Fibroblast of lung (primary cell): ENCODE results near the gene KAT2B. TPM values are rescaled to one million over a fixed set of nuclear protein-coding genes. Genes with fewer than 3 reads are reported as not detected.
A peak's percentile ranks its signal among the peaks of the same experiment; 100 is the strongest.

Source experiments
- DNase-seq, 2 donors: peaks; one replicate each; pipeline versions ENCODE4 v3.0.0 to v3.0.0-alpha.2; 2010; ENCODE audit warnings: low read depth in 2 of 2
- H2AFZ ChIP-seq: 2 replicates; pipeline ENCODE4 v1.5.1; 2012; ENCODE audit warnings: low read length, control low read depth, inconsistent platforms
- H3K27ac ChIP-seq: 2 replicates; pipeline ENCODE4 v1.5.1; 2011; ENCODE audit warnings: low read length, control low read depth; ENCODE audit not compliant: insufficient read depth
- H3K27me3 ChIP-seq: 2 replicates; pipeline ENCODE4 v1.5.1; 2011; ENCODE audit warnings: mild to moderate bottlenecking, low read length; ENCODE audit not compliant: control insufficient read depth, insufficient read depth
- H3K36me3 ChIP-seq: 2 replicates; pipeline ENCODE4 v1.5.1; 2011; ENCODE audit warnings: low read length; ENCODE audit not compliant: control insufficient read depth, insufficient read depth
- H3K4me1 ChIP-seq: 2 replicates; pipeline ENCODE4 v1.5.1; 2011; ENCODE audit warnings: low read length; ENCODE audit not compliant: control insufficient read depth, insufficient read depth; ENCODE audit errors: extremely low read depth
- H3K4me2 ChIP-seq: 2 replicates; pipeline ENCODE4 v1.5.1; 2011; ENCODE audit warnings: low read length, control low read depth; ENCODE audit not compliant: insufficient read depth; ENCODE audit errors: extremely low read depth
- H3K4me3 ChIP-seq, 4 experiments: fragments of 200-600 bp in 1 of 4; sonication (generic) in 1 of 4; replicated peaks in 1 of 4; 2 replicates each; pipeline ENCODE4 v1.5.1; 2011 to 2016; ENCODE audit warnings: low read length in 4 of 4, low read depth in 3 of 4, mild to moderate bottlenecking in 3 of 4, control low read depth in 2 of 4, inconsistent platforms in 1 of 4, mixed read lengths in 1 of 4; ENCODE audit not compliant: insufficient read depth in 1 of 4; ENCODE audit errors: control extremely low read depth in 1 of 4
- H3K79me2 ChIP-seq: 2 replicates; pipeline ENCODE4 v1.5.1; 2012; ENCODE audit warnings: mild to moderate bottlenecking, low read length, inconsistent platforms; ENCODE audit not compliant: control insufficient read depth, insufficient read depth
- H3K9ac ChIP-seq: 2 replicates; pipeline ENCODE4 v1.5.1; 2011; ENCODE audit warnings: mild to moderate bottlenecking, low read length, control low read depth; ENCODE audit not compliant: insufficient read depth
- H3K9me3 ChIP-seq: 2 replicates; pipeline ENCODE4 v1.5.1; 2012; ENCODE audit warnings: low read depth, low read length; ENCODE audit not compliant: control insufficient read depth, insufficient read depth
- H4K20me1 ChIP-seq: 2 replicates; pipeline ENCODE4 v1.5.1; 2011; ENCODE audit warnings: low read length; ENCODE audit not compliant: control insufficient read depth, insufficient read depth; ENCODE audit errors: extremely low read depth
- CTCF ChIP-seq, 2 donors: IDR thresholded peaks in 1 of 2; conservative IDR thresholded peaks in 1 of 2; 1 replicate in 1 of 2; 2 replicates in 1 of 2; pipeline ENCODE4 v1.5.1; 2011 to 2012; ENCODE audit warnings: low read length in 2 of 2, control low read depth in 1 of 2, inconsistent platforms in 1 of 2, low read depth in 1 of 2, mild to moderate bottlenecking in 1 of 2
- EZH2 ChIP-seq: IDR thresholded peaks from 2 replicates; pipeline ENCODE4 v1.5.1; 2012; ENCODE audit warnings: low read length, control low read depth, mild to moderate bottlenecking; ENCODE audit errors: missing control alignments
- polyA plus RNA-seq, 2 donors: library from polyadenylated mRNA; depleted of rRNA in 1 of 2; stranded (reverse) in 1 of 2; unstranded in 1 of 2; fragments of >200 nt; gene quantifications; 2 replicates each; pipeline ENCODE4 v1.2.1, GENCODE V29; 2011 to 2012; ENCODE audit warnings: missing spikeins in 1 of 2
- total RNA-seq: library from RNA; depleted of rRNA; stranded (reverse); fragments of >200 nt; gene quantifications from 2 replicates; pipeline ENCODE4 v1.2.1, GENCODE V29; 2014

KAT2B gene
- total and polyA plus RNA-seq, 2 donors (not counting 1 experiment from before 2014, with no cell fraction given), result 9.1 to 14.7 TPM

- no peak for DNase-seq
- Histone ChIP-seq H3K4me3 (no peak overlapping the region), H3K27ac (no peak overlapping the region), H3K4me1 (peaks cover 11% of the 10 kb centered on the region), H3K36me3 (no peaks in the 10 kb centered on the region), H3K27me3 (no peaks in the 10 kb centered on the region), H3K4me2 (no peak overlapping the region), H3K9me3 (no peaks in the 10 kb centered on the region), H3K79me2 (no peaks in the 10 kb centered on the region), H4K20me1 (no peaks in the 10 kb centered on the region), H2AFZ (no peak overlapping the region), H3K9ac (no peak overlapping the region)
- TF ChIP-seq CTCF (conservative IDR thresholded peaks at IDR 0.05 in 1 of 2, IDR thresholded peaks at IDR 0.05 in 1 of 2; ENCODE audit: low read depth in 1 of 2, low read length in 2 of 2) (no peak), EZH2 (no peak)
Measured at GRCh38 chr3:20046556-20046955, 6.3 kb downstream of the KAT2B start.

GRCh38 chr3:20047341-20047779 is 7.1 kb downstream of the KAT2B start:
- no peaks in the 10 kb centered on the region for H3K27me3 ChIP-seq
- H3K79me2 ChIP-seq, result no peaks in the 10 kb centered on the region
- H3K4me1 ChIP-seq, result peaks cover 7% of the 10 kb centered on the region
- H3K9ac ChIP-seq, result no peak overlapping the region
- no peak overlapping the region for H2AFZ ChIP-seq
- no peak overlapping the region for H3K27ac ChIP-seq
- peak overlapping the region; percentile 88 for H3K4me2 ChIP-seq
- H4K20me1 ChIP-seq, result no peaks in the 10 kb centered on the region
- TF ChIP-seq CTCF (conservative IDR thresholded peaks at IDR 0.05 in 1 of 2, IDR thresholded peaks at IDR 0.05 in 1 of 2; ENCODE audit: low read depth in 1 of 2, low read length in 2 of 2) (no peak), EZH2 (no peak)
- H3K9me3 ChIP-seq, result no peaks in the 10 kb centered on the region
- H3K4me3 ChIP-seq, result no peak overlapping the region
- DNase-seq, result no peak
- H3K36me3 ChIP-seq, result no peaks in the 10 kb centered on the region

GRCh38 chr3:20047976-20048883 is 8.0 kb downstream of the KAT2B start:
- no peaks in the 10 kb centered on the region for H3K27me3 ChIP-seq
- no peak for TF ChIP-seq CTCF (conservative IDR thresholded peaks at IDR 0.05 in 1 of 2, IDR thresholded peaks at IDR 0.05 in 1 of 2; ENCODE audit: low read depth in 1 of 2, low read length in 2 of 2)
- no peak for TF ChIP-seq EZH2
- peak in 1 of 2 donors; percentile 60 for DNase-seq
- no peaks in the 10 kb centered on the region for H3K79me2 ChIP-seq
- H3K9ac ChIP-seq, result no peak overlapping the region
- no peaks in the 10 kb centered on the region for H3K36me3 ChIP-seq
- H3K4me3 ChIP-seq, result peak overlapping the region; percentile 2 to 44 (median 30)
- peak overlapping the region; percentile 29 for H2AFZ ChIP-seq
- no peak overlapping the region for H3K27ac ChIP-seq
- H3K9me3 ChIP-seq, result no peaks in the 10 kb centered on the region
- H3K4me2 ChIP-seq, result peak overlapping the region; percentile 88
- peaks cover 6% of the 10 kb centered on the region for H3K4me1 ChIP-seq
- H4K20me1 ChIP-seq, result no peaks in the 10 kb centered on the region
